Activated CD8-positive, alpha-beta memory T cell treated with anti-CD3 and anti-CD28 coated beads, Interleukin-2, amount 10 ng/mL, durations not matched to agents 7 days and 5 days (primary cell): Measurements from ENCODE around the gene PGRMC2. TPM values are rescaled to one million over a fixed set of nuclear protein-coding genes. Genes with fewer than 3 reads are reported as not detected.
A peak's percentile ranks its signal among the peaks of the same experiment; 100 is the strongest.

Experiments used
- ATAC-seq: fragments of 150-1000 bp; cut with Tn5 transposase; one replicate; pipeline ENCODE4 v1.10.0; 2021; ENCODE audit warnings: moderate library complexity
- CTCF ChIA-PET: fragments of 350-600 bp; sonication (Branson Sonifier 250); formaldehyde crosslinking; loops from one replicate; lab custom pipeline; 2021; ENCODE audit warnings: antibody characterized with exemption; lab: Charles Lee
- DNase-seq: peaks from one replicate; pipeline ENCODE4 v3.0.0-alpha.2; 2020
- H3K27ac Mint-ChIP-seq: one replicate; pipeline ENCODE4 v1.8.0; 2021; ENCODE audit warnings: mild to moderate bottlenecking, mixed read lengths
- H3K27me3 Mint-ChIP-seq: one replicate; pipeline ENCODE4 v1.8.0; 2021; ENCODE audit warnings: mixed read lengths
- H3K36me3 Mint-ChIP-seq: one replicate; pipeline ENCODE4 v1.8.0; 2021; ENCODE audit warnings: mild to moderate bottlenecking, mixed read lengths
- H3K4me1 Mint-ChIP-seq: one replicate; pipeline ENCODE4 v1.8.0; 2021; ENCODE audit warnings: mixed read lengths
- H3K4me3 Mint-ChIP-seq: one replicate; pipeline ENCODE4 v1.8.0; 2021; ENCODE audit warnings: mild to moderate bottlenecking, moderate library complexity, mixed read lengths
- H3K9me3 Mint-ChIP-seq: one replicate; pipeline ENCODE4 v1.8.0; 2022; ENCODE audit warnings: low read depth, mixed read lengths
- total RNA-seq, 2 experiments: library from RNA; stranded (reverse); gene quantifications; one replicate each; pipeline ENCODE4 v1.2.3, GENCODE V29; 2021

PGRMC2 gene, protein sequence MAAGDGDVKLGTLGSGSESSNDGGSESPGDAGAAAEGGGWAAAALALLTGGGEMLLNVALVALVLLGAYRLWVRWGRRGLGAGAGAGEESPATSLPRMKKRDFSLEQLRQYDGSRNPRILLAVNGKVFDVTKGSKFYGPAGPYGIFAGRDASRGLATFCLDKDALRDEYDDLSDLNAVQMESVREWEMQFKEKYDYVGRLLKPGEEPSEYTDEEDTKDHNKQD
- 10 to 100 TPM; 35.3 to 35.9 TPM for total RNA-seq

DNA sequence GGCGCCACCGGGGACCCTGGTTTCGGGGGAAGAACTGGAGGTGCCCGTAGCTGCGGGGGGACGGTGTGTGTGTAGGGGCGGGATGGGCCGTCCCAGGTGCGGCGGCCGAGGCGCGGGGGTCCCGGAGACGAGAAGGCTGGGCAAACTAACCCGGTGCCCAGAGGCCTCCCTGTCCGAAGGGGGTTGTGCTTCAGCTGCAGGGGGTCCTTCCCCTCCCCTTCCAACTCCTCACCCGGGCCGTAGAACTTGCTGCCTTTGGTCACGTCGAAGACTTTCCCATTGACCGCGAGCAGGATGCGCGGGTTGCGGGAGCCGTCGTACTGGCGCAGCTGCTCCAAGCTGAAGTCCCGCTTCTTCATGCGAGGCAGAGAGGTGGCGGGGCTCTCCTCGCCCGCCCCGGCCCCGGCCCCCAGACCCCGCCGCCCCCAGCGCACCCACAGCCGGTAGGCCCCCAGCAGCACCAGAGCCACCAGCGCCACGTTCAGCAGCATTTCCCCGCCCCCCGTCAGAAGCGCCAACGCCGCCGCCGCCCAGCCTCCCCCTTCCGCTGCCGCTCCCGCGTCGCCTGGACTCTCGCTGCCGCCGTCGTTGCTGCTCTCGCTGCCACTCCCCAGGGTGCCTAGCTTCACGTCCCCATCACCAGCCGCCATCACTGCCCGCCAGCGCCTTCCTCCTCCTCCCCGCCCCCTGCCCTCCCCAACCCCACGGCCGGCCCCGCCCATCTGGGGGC is at the start of gene PGRMC2:
TSS of gene PGRMC2 (minus strand) at position 673 of the 730 bp plus-strand sequence. CDS start at position 650, 23 bp downstream.
- H3K4me3 Mint-ChIP-seq = peak within 1 kb of the TSS; percentile 78
- H3K36me3 Mint-ChIP-seq = peaks cover 22% of the 10 kb centered on the region
- H3K9me3 Mint-ChIP-seq = no peaks in the 10 kb centered on the region
- H3K27me3 Mint-ChIP-seq = no peaks in the 10 kb centered on the region
- DNase-seq = peak; percentile 74
- H3K27ac Mint-ChIP-seq = peak within 1 kb of the TSS; percentile 87
- CTCF ChIA-PET = interaction anchor here (1.3 to 2.3 kb wide), 2 partner anchors 9 to 68 kb away, joined by 3 to 4 read pairs; no protein-coding TSS in a partner anchor
- no peak for ATAC-seq
- H3K4me1 Mint-ChIP-seq = peaks cover 31% of the 10 kb centered on the region

DNA sequence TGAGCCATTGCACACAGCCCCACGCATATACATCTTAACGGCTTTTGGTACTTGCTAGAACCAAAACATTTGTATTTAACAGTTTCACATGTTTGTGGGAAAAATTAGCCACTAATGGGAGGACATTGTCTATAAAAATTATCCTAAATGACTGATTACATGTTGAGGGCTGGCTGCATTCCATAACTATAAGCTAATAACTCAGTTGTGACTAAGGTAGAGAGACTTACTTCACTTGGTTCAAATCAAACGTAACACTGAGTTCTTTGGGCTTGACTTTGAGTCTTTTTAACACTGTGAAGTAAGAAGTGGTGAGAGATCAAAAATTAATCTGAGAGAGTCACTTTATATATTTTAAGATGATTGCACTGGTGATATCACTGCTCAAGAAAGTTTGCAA is 47.9 kb upstream of the PGRMC2 start:
- Mint-ChIP-seq H3K4me3 (no peak overlapping the region), H3K36me3 (peaks cover 2% of the 10 kb centered on the region), H3K4me1 (no peaks in the 10 kb centered on the region), H3K27me3 (no peaks in the 10 kb centered on the region), H3K27ac (no peak overlapping the region), H3K9me3 (no peaks in the 10 kb centered on the region)
- CTCF ChIA-PET = no interaction called here
- no peak for ATAC-seq
- DNase-seq = no peak

DNA sequence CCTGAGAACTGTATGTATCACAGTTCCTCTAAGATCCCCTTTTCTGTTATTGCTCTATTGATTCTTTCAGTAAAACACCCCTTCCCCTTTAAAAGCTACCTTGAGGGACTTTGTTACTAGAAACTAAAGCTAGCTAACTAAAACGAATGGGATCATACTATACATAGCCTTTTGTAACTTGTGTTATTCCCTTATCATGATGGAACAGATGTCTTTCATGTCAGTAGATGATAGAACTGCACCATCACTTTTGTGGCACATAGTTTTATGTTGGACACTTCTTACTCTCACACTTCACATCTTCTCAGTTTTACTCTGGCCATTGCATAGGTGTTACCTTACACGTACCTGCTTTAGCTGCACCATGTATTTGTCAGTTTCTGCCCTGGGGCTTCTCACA is 46.6 kb upstream of the PGRMC2 start:
- DNase-seq (no peak), ATAC-seq (no peak)
- CTCF ChIA-PET = no interaction called here
- Mint-ChIP-seq H3K4me3 (no peak overlapping the region), H3K27ac (no peak overlapping the region), H3K27me3 (no peaks in the 10 kb centered on the region), H3K36me3 (peaks cover 2% of the 10 kb centered on the region), H3K4me1 (no peaks in the 10 kb centered on the region), H3K9me3 (no peaks in the 10 kb centered on the region)

DNA sequence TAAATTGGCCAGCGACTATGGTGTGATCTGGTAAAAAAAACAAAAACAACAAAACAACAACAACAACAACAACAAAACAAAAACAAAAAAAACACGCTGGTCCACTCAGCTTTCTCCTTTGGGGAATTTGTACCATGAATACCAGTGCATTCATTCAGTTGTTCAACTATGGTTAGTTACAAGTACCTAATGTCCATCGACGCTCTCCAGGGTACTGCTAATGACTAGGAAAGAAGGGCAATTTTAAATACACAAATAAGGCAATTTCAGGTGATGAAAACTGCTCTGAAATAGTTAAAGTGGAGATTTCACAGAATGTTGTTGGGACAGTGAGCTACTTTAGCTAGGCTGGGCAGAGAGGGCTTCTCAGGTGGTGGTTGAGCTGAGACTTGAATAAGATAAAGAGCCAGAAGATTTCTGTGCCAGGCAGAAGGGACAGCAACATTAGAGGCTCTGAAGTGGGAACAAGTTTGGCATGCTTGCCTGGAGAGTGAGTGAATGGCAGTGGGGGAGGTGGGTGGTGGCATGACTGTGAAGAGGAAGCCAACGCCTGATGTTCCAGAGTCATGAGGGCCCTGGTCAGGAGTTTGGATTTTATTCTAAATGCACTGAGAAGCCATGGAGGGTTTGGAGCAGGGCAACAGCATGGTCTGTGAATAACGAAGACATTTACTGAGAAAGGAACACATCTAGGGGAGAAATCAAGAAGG is 45.9 kb upstream of the PGRMC2 start:
- no peak overlapping the region for H3K4me3 Mint-ChIP-seq
- CTCF ChIA-PET = no interaction called here
- DNase-seq = no peak

DNA sequence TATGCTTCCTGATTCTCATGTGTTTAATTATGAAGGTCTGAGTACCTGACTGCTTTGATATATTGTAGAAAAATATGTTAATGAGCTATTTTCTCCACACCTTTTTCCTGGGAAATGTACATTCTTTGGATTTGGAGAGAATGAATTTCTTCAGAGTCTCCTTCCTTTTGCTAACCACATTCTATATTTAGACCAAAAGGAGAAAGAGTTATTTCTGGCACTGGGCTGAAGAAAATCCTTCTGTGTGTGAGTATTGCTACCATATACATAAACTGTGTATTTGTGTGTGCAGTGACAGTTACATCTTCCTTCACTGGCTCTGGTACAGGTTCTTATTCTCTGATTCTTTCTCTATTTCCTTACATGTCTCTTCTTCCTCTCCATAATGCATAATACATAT is 44.5 kb upstream of the PGRMC2 start:
- Mint-ChIP-seq H3K4me1 (no peaks in the 10 kb centered on the region), H3K36me3 (peaks cover 2% of the 10 kb centered on the region), H3K4me3 (no peak overlapping the region), H3K27ac (no peak overlapping the region), H3K27me3 (no peaks in the 10 kb centered on the region), H3K9me3 (no peaks in the 10 kb centered on the region)
- CTCF ChIA-PET = no interaction called here
- ATAC-seq (no peak), DNase-seq (no peak)

More for the DNA sequence above, 45.9 kb upstream of the PGRMC2 start:
- Mint-ChIP-seq H3K36me3 (peaks cover 2% of the 10 kb centered on the region), H3K27ac (no peak overlapping the region), H3K9me3 (no peaks in the 10 kb centered on the region), H3K27me3 (no peaks in the 10 kb centered on the region), H3K4me1 (no peaks in the 10 kb centered on the region)
- no peak for ATAC-seq

DNA sequence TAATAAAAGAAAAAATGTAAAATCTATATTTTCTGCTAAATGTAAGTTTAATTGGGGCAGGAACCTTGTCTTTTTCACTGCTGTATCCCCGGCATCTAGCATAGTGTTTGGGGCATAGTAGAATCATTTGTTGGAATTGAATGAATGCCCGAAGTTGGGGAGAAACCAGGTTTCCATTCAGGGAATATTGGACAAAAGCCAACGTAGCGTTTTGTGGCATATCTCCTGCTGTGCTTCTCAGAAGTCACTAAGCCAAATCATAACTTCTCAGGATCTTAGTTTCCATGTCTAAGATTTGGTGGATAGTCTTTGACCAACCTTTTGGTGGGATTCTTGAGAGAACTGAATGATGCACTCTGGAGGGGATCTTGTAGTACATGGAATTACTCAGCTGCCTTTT is 42.0 kb upstream of the PGRMC2 start:
- Mint-ChIP-seq H3K36me3 (no peaks in the 10 kb centered on the region), H3K9me3 (no peaks in the 10 kb centered on the region), H3K27me3 (no peaks in the 10 kb centered on the region), H3K27ac (no peak overlapping the region), H3K4me1 (no peaks in the 10 kb centered on the region), H3K4me3 (no peak overlapping the region)
- DNase-seq (no peak), ATAC-seq (no peak)
- CTCF ChIA-PET = no interaction called here

DNA sequence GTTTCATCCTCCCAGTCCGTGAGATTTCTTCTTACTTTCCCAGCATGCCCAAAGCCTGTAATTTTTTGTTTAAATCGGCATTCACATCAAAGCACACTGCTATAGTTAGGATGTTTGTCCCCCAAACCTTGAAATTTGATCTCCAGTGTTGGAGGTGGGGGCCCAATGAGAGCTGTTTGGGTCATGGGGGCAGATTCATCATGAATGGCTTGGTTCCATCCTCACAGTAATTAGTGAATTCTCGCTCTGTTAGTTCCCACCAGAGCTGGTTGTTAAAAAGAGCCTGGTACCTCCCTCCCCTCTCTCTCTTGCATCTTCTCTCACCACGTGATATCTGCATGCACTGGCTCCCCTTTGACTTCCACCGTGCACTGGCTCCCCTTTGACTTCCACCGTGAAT is 40.5 kb upstream of the PGRMC2 start:
- CTCF ChIA-PET = no interaction called here

DNA sequence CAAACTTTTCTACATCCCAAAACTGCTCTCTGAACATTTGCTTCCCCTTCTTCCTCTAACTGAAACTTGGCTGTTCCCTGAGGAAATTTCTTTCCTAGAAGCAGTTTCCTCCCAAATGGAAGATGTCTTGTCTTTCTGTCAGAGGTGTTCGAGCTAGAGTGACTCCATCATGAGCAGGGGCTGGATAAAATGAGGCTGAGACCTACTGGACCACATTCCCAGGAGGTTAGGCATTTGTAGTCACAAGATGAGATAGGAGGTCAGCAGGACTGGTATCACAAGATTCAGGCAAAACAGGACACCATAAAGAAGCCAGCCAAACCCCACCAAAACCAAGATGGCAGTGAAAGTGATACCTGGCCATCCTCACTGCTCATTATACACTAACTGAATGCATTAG is 35.8 kb upstream of the PGRMC2 start:
- Mint-ChIP-seq H3K27ac (no peak overlapping the region), H3K9me3 (no peaks in the 10 kb centered on the region), H3K27me3 (no peaks in the 10 kb centered on the region), H3K4me1 (no peaks in the 10 kb centered on the region), H3K4me3 (no peak overlapping the region), H3K36me3 (no peaks in the 10 kb centered on the region)
- DNase-seq (no peak), ATAC-seq (no peak)
- CTCF ChIA-PET = no interaction called here

More for the DNA sequence above, 40.5 kb upstream of the PGRMC2 start:
- no peaks in the 10 kb centered on the region for H3K27me3 Mint-ChIP-seq
- DNase-seq (no peak), ATAC-seq (no peak)
- H3K4me1 Mint-ChIP-seq = no peaks in the 10 kb centered on the region
- H3K36me3 Mint-ChIP-seq = no peaks in the 10 kb centered on the region
- no peaks in the 10 kb centered on the region for H3K9me3 Mint-ChIP-seq
- no peak overlapping the region for H3K4me3 Mint-ChIP-seq
- H3K27ac Mint-ChIP-seq = no peak overlapping the region

DNA sequence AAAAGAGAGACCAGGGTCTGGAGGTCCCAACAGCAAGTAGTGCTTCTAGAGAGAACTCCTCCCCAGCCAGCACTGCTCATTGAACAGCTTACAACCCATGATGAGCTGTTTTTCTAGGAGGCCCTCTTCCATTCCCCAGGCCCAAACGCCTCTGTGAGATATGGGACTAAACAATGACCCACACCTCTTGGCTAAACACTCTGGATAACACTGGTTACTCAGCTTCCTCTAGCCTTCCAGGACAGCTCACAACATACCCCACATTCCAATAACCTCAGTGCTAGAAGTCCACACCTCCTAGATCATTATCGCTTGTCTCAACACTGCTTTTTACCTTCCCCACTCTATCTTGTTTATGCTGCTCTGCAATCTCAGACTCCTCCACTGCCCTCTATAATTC is 35.4 kb upstream of the PGRMC2 start:
- ATAC-seq (no peak), DNase-seq (no peak)
- Mint-ChIP-seq H3K27ac (no peak overlapping the region), H3K9me3 (no peaks in the 10 kb centered on the region), H3K36me3 (no peaks in the 10 kb centered on the region), H3K27me3 (no peaks in the 10 kb centered on the region), H3K4me3 (no peak overlapping the region), H3K4me1 (no peaks in the 10 kb centered on the region)
- CTCF ChIA-PET = no interaction called here

DNA sequence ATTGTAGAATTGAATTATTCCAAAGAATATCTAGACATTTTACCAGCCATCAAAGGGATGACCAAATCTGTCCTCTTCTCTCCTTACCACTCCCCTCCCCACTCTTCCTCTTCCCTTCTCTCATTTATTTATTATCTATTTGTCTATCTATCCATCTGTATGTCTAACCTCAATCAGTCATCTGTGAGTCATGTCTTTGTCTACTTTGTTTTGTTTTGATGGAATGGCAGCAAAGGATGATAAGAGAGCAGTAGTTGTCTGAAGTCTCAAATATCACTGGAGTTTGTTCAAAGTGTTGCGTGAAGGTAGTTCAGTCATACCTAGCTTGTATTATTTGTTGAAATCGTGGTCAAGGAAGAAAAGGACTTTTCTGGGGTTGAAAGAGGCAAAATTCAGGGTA is 34.7 kb upstream of the PGRMC2 start:
- no peaks in the 10 kb centered on the region for H3K4me1 Mint-ChIP-seq
- CTCF ChIA-PET = no interaction called here

DNA sequence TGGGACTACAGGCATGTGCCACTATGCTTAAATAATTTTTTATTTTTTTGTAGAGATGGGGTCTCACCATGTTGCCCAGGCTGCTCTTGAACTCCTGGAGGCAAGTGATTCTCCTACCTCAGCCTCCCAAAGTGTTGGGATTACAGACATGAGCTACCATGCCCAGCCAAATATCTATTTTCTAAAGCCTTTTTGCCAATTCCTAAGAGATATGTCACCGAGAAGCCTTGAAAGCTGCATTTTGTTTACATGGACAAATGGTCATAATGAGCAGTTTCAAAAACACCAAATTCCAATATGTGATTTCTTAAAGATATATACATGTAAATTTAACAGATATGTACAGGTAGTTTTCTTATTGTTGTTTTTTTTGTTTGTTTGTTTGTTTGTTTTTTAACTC is 33.0 kb upstream of the PGRMC2 start:
- no peaks in the 10 kb centered on the region for H3K4me1 Mint-ChIP-seq

More for the DNA sequence above, 34.7 kb upstream of the PGRMC2 start:
- Mint-ChIP-seq H3K4me3 (no peak overlapping the region), H3K9me3 (no peaks in the 10 kb centered on the region), H3K36me3 (no peaks in the 10 kb centered on the region), H3K27ac (no peak overlapping the region), H3K27me3 (no peaks in the 10 kb centered on the region)
- ATAC-seq (no peak), DNase-seq (no peak)

DNA sequence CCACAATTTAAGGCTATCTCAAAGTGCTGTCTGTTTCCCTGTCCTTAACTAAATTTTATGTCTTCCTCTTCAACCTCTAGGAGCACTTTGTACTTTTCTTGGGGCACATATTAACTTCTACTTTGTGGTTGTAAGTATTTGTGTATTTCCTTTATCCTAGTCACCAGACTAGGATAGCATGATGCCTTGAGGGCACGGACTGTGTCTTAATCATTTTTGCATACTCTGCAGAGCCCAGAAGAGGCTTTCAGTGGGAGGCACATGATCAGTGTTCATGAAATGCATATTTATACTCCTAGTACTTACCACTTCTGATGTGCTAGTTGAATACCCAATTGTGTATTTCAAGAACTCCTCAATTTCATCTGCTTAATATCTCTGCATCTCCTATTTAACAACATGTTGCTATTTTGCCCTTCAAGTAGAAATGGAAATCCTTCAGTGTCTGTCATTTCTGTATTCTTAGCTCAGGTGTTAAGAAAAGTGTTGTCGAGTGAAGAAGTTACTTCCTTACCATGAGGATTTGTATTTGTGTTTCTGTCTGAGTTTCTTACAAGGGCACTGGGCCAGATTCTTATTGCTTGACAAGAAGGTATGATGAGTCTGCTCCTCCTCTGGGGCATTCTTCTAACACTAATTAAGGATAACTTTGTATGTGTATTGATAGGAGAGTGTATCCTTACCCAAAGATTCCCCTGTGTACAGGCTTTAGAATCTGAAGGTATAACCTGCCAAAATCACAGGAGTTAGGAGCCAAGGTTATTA is 28.3 kb upstream of the PGRMC2 start:
- no peaks in the 10 kb centered on the region for H3K36me3 Mint-ChIP-seq
- H3K27me3 Mint-ChIP-seq = no peaks in the 10 kb centered on the region
- no peak overlapping the region for H3K27ac Mint-ChIP-seq
- H3K4me3 Mint-ChIP-seq = no peak overlapping the region
- no peak for DNase-seq
- no peak for ATAC-seq
- H3K4me1 Mint-ChIP-seq = no peaks in the 10 kb centered on the region
- CTCF ChIA-PET = no interaction called here
- H3K9me3 Mint-ChIP-seq = no peaks in the 10 kb centered on the region

More for the DNA sequence above, 33.0 kb upstream of the PGRMC2 start:
- H3K4me3 Mint-ChIP-seq = no peak overlapping the region
- H3K36me3 Mint-ChIP-seq = no peaks in the 10 kb centered on the region
- no peak for ATAC-seq
- no peak overlapping the region for H3K27ac Mint-ChIP-seq
- CTCF ChIA-PET = no interaction called here
- no peaks in the 10 kb centered on the region for H3K9me3 Mint-ChIP-seq
- DNase-seq = no peak
- no peaks in the 10 kb centered on the region for H3K27me3 Mint-ChIP-seq

DNA sequence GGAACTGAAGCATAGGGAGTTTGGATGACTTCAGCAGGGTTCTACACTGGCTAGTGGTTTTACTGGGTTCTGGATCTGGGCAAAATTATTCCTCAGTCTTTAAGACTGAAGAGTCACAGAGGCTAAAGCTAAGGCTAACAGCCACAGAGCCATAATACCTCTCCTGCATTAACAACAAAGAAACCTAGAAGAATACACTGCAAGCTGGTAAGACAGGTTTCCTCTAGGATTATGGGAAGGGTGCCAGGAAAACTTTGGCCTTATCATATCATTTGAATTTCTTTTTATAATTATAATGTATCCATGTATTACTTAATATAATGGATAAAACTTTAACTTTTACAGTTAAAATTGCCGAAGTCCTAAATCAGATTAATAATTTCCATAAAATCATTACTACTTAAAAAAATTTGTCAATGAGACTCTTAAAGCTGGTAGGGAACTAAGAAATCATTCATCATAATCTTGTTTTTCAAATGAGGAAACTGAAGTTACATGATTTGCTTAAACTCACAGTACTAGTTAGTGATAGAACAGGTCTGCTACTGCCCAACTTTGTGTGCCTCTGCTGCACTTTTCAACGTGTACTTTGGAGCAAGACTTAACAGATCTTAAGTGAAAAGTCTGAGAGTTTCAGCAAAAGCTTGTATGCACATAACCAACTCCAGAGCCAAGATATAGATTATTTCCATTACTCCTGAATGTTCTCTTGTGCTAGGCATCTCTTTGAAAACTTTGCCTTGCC is 24.2 kb upstream of the PGRMC2 start:
- no peak overlapping the region for H3K27ac Mint-ChIP-seq
- no peaks in the 10 kb centered on the region for H3K4me1 Mint-ChIP-seq
- DNase-seq (no peak), ATAC-seq (no peak)
- H3K36me3 Mint-ChIP-seq = no peaks in the 10 kb centered on the region
- H3K4me3 Mint-ChIP-seq = no peak overlapping the region
- CTCF ChIA-PET = no interaction called here
- no peaks in the 10 kb centered on the region for H3K9me3 Mint-ChIP-seq
- no peaks in the 10 kb centered on the region for H3K27me3 Mint-ChIP-seq
